ENCODE results near the gene PRDX5. TPM values are rescaled to one million over a fixed set of nuclear protein-coding genes. Genes with fewer than 3 reads are reported as not detected.

Gene PRDX5
- total and polyA plus RNA-seq, 10 of the 15 experiments (the other 5 are each of a cell fraction or from before 2014, with no cell fraction given): 95.7 to 406 (median 240) TPM

GRCh38 chr11:64348383-64349024, 30.6 kb downstream of the PRDX5 start:
- no TSS peak for BruUV-seq (replicated peaks)
- H3K4me3 ChIP-seq: no peak overlapping the region
- ChIA-PET RAD21 (ENCODE audit: unreplicated experiment) (interaction anchor here (1.1 kb wide), 1 partner anchor 31 kb away, joined by 3 read pairs; the partner anchor contains the start of gene PRDX5), CTCF (interaction anchor here (1.5 to 1.8 kb wide), 2 partner anchors 13 to 30 kb away, joined by 4 to 9 read pairs; partner anchors contain the start of genes PRDX5 and TRMT112), SMC1A (ENCODE audit: uncharacterized antibody, unreplicated experiment) (interaction anchor here (1.0 kb wide), 1 partner anchor 144 kb away, joined by 4 read pairs; no protein-coding TSS in a partner anchor), POLR2A (interaction anchor here (1.0 kb wide), 1 partner anchor 11 kb away, joined by 3 read pairs; no protein-coding TSS in a partner anchor)
- no peak overlapping the region for H3K9ac ChIP-seq (ENCODE audit: control insufficient read depth, insufficient read depth, low read length)
- intact Hi-C loops (cut with micrococcal nuclease; ENCODE audit: unreplicated experiment) (no loop called here), in situ Hi-C loops (cut with MboI) (no loop called here)
- no peaks in the 10 kb centered on the region for H4K20me1 ChIP-seq (ENCODE audit: control insufficient read depth, insufficient read depth)
- H3K4me2 ChIP-seq (ENCODE audit: control insufficient read depth, insufficient read depth): no peak overlapping the region
- no peaks in the 10 kb centered on the region for H3K9me3 ChIP-seq (replicated peaks; ENCODE audit: control insufficient read depth, insufficient read depth, low read length)
- no peak overlapping the region for H3K27ac ChIP-seq (ENCODE audit: control insufficient read depth, insufficient read depth)
- no peak for DNase-seq (ENCODE audit: low read depth, low spot score)
- no peaks in the 10 kb centered on the region for H3K4me1 ChIP-seq (ENCODE audit: control insufficient read depth, insufficient read depth, low read length)
- H2AFZ ChIP-seq (ENCODE audit: control insufficient read depth, low read depth, low read length): no peak overlapping the region
- WGBS (ENCODE audit: insufficient coverage, insufficient replicate concordance, low lambda C conversion rate, missing lambda C conversion rate): 78% methylated on average over 13 of the region's 14 CpGs
- peaks cover 3 to 11% of the 10 kb centered on the region in 2 experiments; a peak in 3 of 4 replicates for H3K36me3 ChIP-seq (ENCODE audit: control insufficient read depth in 2 of 2, insufficient read depth in 2 of 2, low read length in 1 of 2)
- no peak for FAIRE-seq
- H3K79me2 ChIP-seq (ENCODE audit: control insufficient read depth, insufficient read depth, low read length): no peaks in the 10 kb centered on the region
- no peak for ATAC-seq
- no peaks in the 10 kb centered on the region for H3K27me3 ChIP-seq (replicated peaks in 1 of 2; ENCODE audit: control insufficient read depth in 2 of 2, insufficient read depth in 2 of 2, low read length in 1 of 2)
- TF ChIP-seq E2F4 (IDR thresholded peaks at IDR 0.05; ENCODE audit: low read depth, low read length) (no peak), HDAC6 (IDR thresholded peaks at IDR 0.05; ENCODE audit: unreplicated experiment) (no peak), RFX5 (IDR thresholded peaks at IDR 0.05; ENCODE audit: low read depth, low read length) (no peak), E2F8 (IDR thresholded peaks at IDR 0.05; ENCODE audit: low read depth, partially characterized antibody) (no peak), EED (IDR thresholded peaks at IDR 0.05; ENCODE audit: low read depth) (no peak), IRF4 (IDR thresholded peaks at IDR 0.05; ENCODE audit: low read depth, low read length) (no peak), FOXM1 (IDR thresholded peaks at IDR 0.05; ENCODE audit: low read depth, low read length) (no peak), TCF3 (IDR thresholded peaks at IDR 0.05; ENCODE audit: borderline replicate concordance, insufficient read depth, low read depth, low read length) (no peak), REST (IDR thresholded peaks at IDR 0.05; ENCODE audit: low read depth, low read length) (no peak), NFXL1 (IDR thresholded peaks at IDR 0.05; ENCODE audit: borderline replicate concordance) (no peak), EGR1 (IDR thresholded peaks at IDR 0.05; ENCODE audit: borderline replicate concordance in 1 of 2, low read depth in 2 of 2, low read length in 2 of 2) (no peak), ATF3 (IDR thresholded peaks at IDR 0.05; ENCODE audit: borderline replicate concordance, extremely low read depth, low read depth, low read length) (no peak), RUNX3 (IDR thresholded peaks at IDR 0.05; ENCODE audit: low read length) (no peak), ASH2L (IDR thresholded peaks at IDR 0.05; ENCODE audit: borderline replicate concordance, low read depth) (no peak), RCOR1 (conservative IDR thresholded peaks at IDR 0.05; ENCODE audit: low read depth, low read length) (no peak), JUND (IDR thresholded peaks at IDR 0.05; ENCODE audit: low read depth, low read length) (no peak)

Measured in GM12878 (cell line).